GM12878 (cell line): Measurements from ENCODE around the gene KRT72. TPM values are rescaled to one million over a fixed set of nuclear protein-coding genes. Genes with fewer than 3 reads are reported as not detected.

Experiments
- ATAC-seq: fragments of 200-7000 bp; cut with Tn5 transposase; 3 replicates; pipeline ENCODE4 v1.9.1; 2020; ENCODE audit warnings: mild to moderate bottlenecking, moderate library complexity
- BruUV-seq: library from RNA; stranded (reverse); fragments of 400-500 nt; replicated peaks from 2 replicates; lab custom pipeline; 2021; lab: Mats Ljungman, UMichigan
- CTCF ChIA-PET: fragments of 300-600 bp; sonication (Branson Sonifier 250); formaldehyde crosslinking; extraction: SDS; loops from one replicate; lab custom pipeline; 2021; ENCODE audit warnings: inconsistent platforms; lab: Yijun Ruan, JAX
- POLR2A ChIA-PET: fragments of 350-600 bp; formaldehyde crosslinking; extraction: SDS; loops from one replicate; lab custom pipeline; 2021; ENCODE audit warnings: inconsistent platforms; lab: Charles Lee
- RAD21 ChIA-PET: fragments of 300-600 bp; sonication (Branson Sonifier 250); formaldehyde crosslinking; loops from one replicate; lab custom pipeline; 2023; ENCODE audit warnings: antibody characterized with exemption; ENCODE audit not compliant: unreplicated experiment; lab: Charles Lee
- SMC1A ChIA-PET: fragments of 300-600 bp; sonication (Branson Sonifier 250); formaldehyde crosslinking; loops from one replicate; lab custom pipeline; 2023; ENCODE audit not compliant: unreplicated experiment, uncharacterized antibody; lab: Charles Lee
- DNase-seq: peaks from one replicate; pipeline ENCODE4 v3.0.0-alpha.2; 2011; ENCODE audit warnings: low read depth, low spot score
- FAIRE-seq: peaks from 3 replicates; lab custom pipeline; 2011; peaks lifted over from hg19 to GRCh38; lab: Jason Lieb, UNC
- H2AFZ ChIP-seq: 2 replicates; pipeline ENCODE4 v1.6.0; 2011; ENCODE audit warnings: low read depth, low read length, control low read depth; ENCODE audit not compliant: control insufficient read depth
- H3K27ac ChIP-seq: 2 replicates; pipeline ENCODE4 v1.5.1; 2011; ENCODE audit warnings: control low read depth; ENCODE audit not compliant: control insufficient read depth, insufficient read depth
- H3K27me3 ChIP-seq, 2 experiments: replicated peaks in 1 of 2; 2 replicates each; pipeline versions ENCODE4 v1.6.0 to v1.6.1; 2011; ENCODE audit warnings: low read length in 1 of 2; ENCODE audit not compliant: control insufficient read depth in 2 of 2, insufficient read depth in 2 of 2
- H3K36me3 ChIP-seq, 2 experiments: 2 replicates each; pipeline ENCODE4 v1.5.1; 2011; ENCODE audit warnings: low read length in 1 of 2; ENCODE audit not compliant: control insufficient read depth in 2 of 2, insufficient read depth in 2 of 2
- H3K4me1 ChIP-seq: 2 replicates; pipeline ENCODE4 v1.6.1; 2011; ENCODE audit warnings: mild to moderate bottlenecking, low read length, moderate library complexity, mixed read lengths; ENCODE audit not compliant: control insufficient read depth, insufficient read depth
- H3K4me2 ChIP-seq: 2 replicates; pipeline ENCODE4 v1.6.0; 2011; ENCODE audit warnings: control low read depth; ENCODE audit not compliant: control insufficient read depth, insufficient read depth
- H3K4me3 ChIP-seq: fragments of 200-600 bp; sonication (generic); 2 replicates; pipeline ENCODE4 v1.5.1; 2016
- H3K79me2 ChIP-seq: 2 replicates; pipeline ENCODE4 v1.6.0; 2011; ENCODE audit warnings: low read length; ENCODE audit not compliant: control insufficient read depth, insufficient read depth
- H3K9ac ChIP-seq: 2 replicates; pipeline ENCODE4 v1.8.0; 2011; ENCODE audit warnings: low read length, control low read depth, mixed read lengths; ENCODE audit not compliant: control insufficient read depth, insufficient read depth
- H3K9me3 ChIP-seq: replicated peaks from 3 replicates; pipeline ENCODE4 v1.5.1; 2011; ENCODE audit warnings: mild to moderate bottlenecking, low read length; ENCODE audit not compliant: control insufficient read depth, insufficient read depth
- H4K20me1 ChIP-seq: 2 replicates; pipeline ENCODE4 v1.6.0; 2011; ENCODE audit not compliant: control insufficient read depth, insufficient read depth
- BCL11A ChIP-seq: IDR thresholded peaks from 2 replicates; pipeline ENCODE4 v1.6.1; 2011; ENCODE audit warnings: low read depth, low read length
- BCL3 ChIP-seq: IDR thresholded peaks from 2 replicates; pipeline ENCODE4 v1.6.1; 2011; ENCODE audit warnings: borderline replicate concordance, low read depth, mild to moderate bottlenecking, moderate library complexity, low read length; ENCODE audit not compliant: insufficient read depth, poor library complexity, severe bottlenecking
- CBX5 ChIP-seq: sonication (generic); IDR thresholded peaks from 2 replicates; pipeline ENCODE4 v1.6.1; 2016; ENCODE audit warnings: low read depth, moderate library complexity, mild to moderate bottlenecking, inconsistent platforms
- CTCF ChIP-seq, 3 experiments: IDR thresholded peaks in 2 of 3; conservative IDR thresholded peaks in 1 of 3; 2 replicates each; pipeline ENCODE4 v1.5.1; 2011; ENCODE audit warnings: low read depth in 3 of 3, low read length in 3 of 3, mild to moderate bottlenecking in 3 of 3, control low read depth in 2 of 3, moderate library complexity in 2 of 3, inconsistent platforms in 1 of 3, mixed read lengths in 1 of 3; ENCODE audit not compliant: control insufficient read depth in 2 of 3, insufficient read depth in 1 of 3; ENCODE audit errors: extremely low read depth in 1 of 3
- EP300 ChIP-seq, 2 experiments: fragments of 150-350 bp in 1 of 2; IDR thresholded peaks; 2 replicates each; pipeline ENCODE4 v1.6.1; 2011 to 2012; ENCODE audit warnings: low read depth in 2 of 2, low read length in 2 of 2, borderline replicate concordance in 1 of 2, improper control_type of control experiment in 1 of 2, inconsistent platforms in 1 of 2; ENCODE audit not compliant: control insufficient read depth in 1 of 2
- MXI1 ChIP-seq: fragments of 150-350 bp; IDR thresholded peaks from 2 replicates; pipeline ENCODE4 v1.6.1; 2011; ENCODE audit warnings: low read depth, mild to moderate bottlenecking, inconsistent platforms, low read length, improper control_type of control experiment
- RB1 ChIP-seq: fragments of 450-650 bp; formaldehyde crosslinking; IDR thresholded peaks from 2 replicates; pipeline ENCODE4 v1.6.1; 2017; ENCODE audit warnings: mild to moderate bottlenecking, borderline replicate concordance
- SMAD5 ChIP-seq: IDR thresholded peaks from 2 replicates; pipeline ENCODE4 v1.6.1; 2016; ENCODE audit warnings: antibody characterized with exemption, low read depth
- SMC3 ChIP-seq: IDR thresholded peaks from 2 replicates; pipeline ENCODE4 v1.6.1; 2011; ENCODE audit warnings: low read length, improper control_type of control experiment, borderline replicate concordance
- TARDBP ChIP-seq: IDR thresholded peaks from 2 replicates; pipeline ENCODE4 v1.6.1; 2016; ENCODE audit warnings: borderline replicate concordance
- ZNF207 ChIP-seq: fragments of 450-650 bp; IDR thresholded peaks from 2 replicates; pipeline ENCODE4 v1.6.1; 2014; ENCODE audit warnings: antibody characterized with exemption, mild to moderate bottlenecking, borderline replicate concordance
- ZNF217 ChIP-seq: fragments of 450-650 bp; IDR thresholded peaks from 2 replicates; pipeline ENCODE4 v1.6.1; 2017; ENCODE audit warnings: antibody characterized with exemption, mild to moderate bottlenecking
- WGBS: methylation state at CpG from one replicate; pipeline ENCODE4 v1.1.6; 2016; ENCODE audit warnings: low lambda C conversion rate; ENCODE audit not compliant: insufficient replicate concordance, insufficient coverage; ENCODE audit errors: missing lambda C conversion rate; 5-methylcytosine and 5-hydroxymethylcytosine counted together
- in situ Hi-C: fragments of 300-500 bp; cut with MboI; formaldehyde crosslinking; loops from 9 replicates; pipeline ENCODE4 v1.14.3; 2018; ENCODE audit warnings: mixed read lengths
- intact Hi-C: fragments of 100-400 bp; cut with micrococcal nuclease; formaldehyde crosslinking; loops from one replicate; pipeline ENCODE4 v1.14.2; 2022; ENCODE audit not compliant: unreplicated experiment
- polyA plus RNA-seq, 11 experiments: library from polyadenylated mRNA; depleted of rRNA in 4 of 11; unstranded in 6 of 11; stranded (reverse) in 5 of 11; fragments of >200 nt; fragmentation: Nextera tagmentation in 4 of 11; fragmentation: Illumina TruSeq in 1 of 11; extraction: Ambion mirVana in 4 of 11; extraction: Trizol in 1 of 11; gene quantifications; 1 replicate in 1 of 11; 2 replicates in 10 of 11; pipeline versions ENCODE4 v1.2.1 to v1.2.3, GENCODE V29; 2011 to 2016; ENCODE audit warnings: inconsistent platforms in 2 of 11, missing spikeins in 2 of 11, low read depth in 1 of 11
- total RNA-seq, 4 experiments: library from RNA; depleted of rRNA in 3 of 4; stranded (reverse); fragments of >200 nt in 3 of 4; fragmentation: Illumina TruSeq in 1 of 4; extraction: Trizol in 1 of 4; gene quantifications; 2 replicates each; pipeline versions ENCODE4 v1.2.1 to v1.2.3, GENCODE V29; 2013 to 2021

The KRT72 gene
- total and polyA plus RNA-seq, 10 of the 15 experiments (the other 5 are each of a cell fraction or from before 2014, with no cell fraction given) = not detected

- no peak for TF ChIP-seq TARDBP
- Histone ChIP-seq H2AFZ (no peak overlapping the region), H3K9ac (no peak overlapping the region), H3K9me3 (no peaks in the 10 kb centered on the region), H3K4me1 (no peaks in the 10 kb centered on the region), H3K4me2 (no peak overlapping the region), H4K20me1 (no peaks in the 10 kb centered on the region), H3K36me3 (no peaks in the 10 kb centered on the region), H3K27ac (no peak overlapping the region), H3K27me3 (peaks cover 0 to 5% of the 10 kb centered on the region in 2 experiments; a peak in 3 of 4 replicates), H3K4me3 (no peak overlapping the region), H3K79me2 (no peaks in the 10 kb centered on the region)
- intact Hi-C loops = no loop called here
- no peak for ATAC-seq
- ChIA-PET CTCF (interaction anchor here (0.5 to 5.3 kb wide), 6 partner anchors 285 to 396 kb away, joined by 3 to 36 read pairs (median 4); no protein-coding TSS in a partner anchor), POLR2A (no interaction called here), RAD21 (interaction anchor here (0.9 to 1.0 kb wide), 2 partner anchors 281 to 286 kb away, joined by 3 to 4 read pairs; no protein-coding TSS in a partner anchor), SMC1A (interaction anchor here (1.0 to 1.2 kb wide), 2 partner anchors 294 to 296 kb away, joined by 3 read pairs; no protein-coding TSS in a partner anchor)
- 26% methylated on average over 9 of the region's 9 CpGs for WGBS
- BruUV-seq = no TSS peak
- no peak for FAIRE-seq
- DNase-seq = no peak
- in situ Hi-C loops = loop anchor here (10.0 kb wide), 1 partner anchor 281 kb away; no protein-coding TSS in a partner anchor
These were observed 17.0 kb downstream of the KRT72 start for GRCh38 chr12:52584156-52584682.

- H3K4me1 ChIP-seq = no peaks in the 10 kb centered on the region
- SMC1A ChIA-PET = interaction anchor here (1.0 to 1.2 kb wide), 2 partner anchors 290 to 297 kb away, joined by 3 to 4 read pairs; no protein-coding TSS in a partner anchor
- FAIRE-seq = no peak
- BruUV-seq = no TSS peak
- CTCF ChIA-PET = interaction anchor here (0.9 to 5.3 kb wide), 6 partner anchors 14 to 301 kb away, joined by 3 to 36 read pairs (median 4); no protein-coding TSS in a partner anchor
- no peak overlapping the region for H3K4me3 ChIP-seq
- in situ Hi-C loops = loop anchor here (10.0 kb wide), 1 partner anchor 282 kb away; no protein-coding TSS in a partner anchor
- H3K27me3 ChIP-seq = peaks cover 0 to 5% of the 10 kb centered on the region in 2 experiments; a peak in 3 of 4 replicates
- 2% methylated on average over 7 of the region's 7 CpGs for WGBS
- no peak overlapping the region for H3K27ac ChIP-seq
- no peak overlapping the region for H2AFZ ChIP-seq
- peak; percentile 90 for ATAC-seq
- intact Hi-C loops = loop anchor here (1.0 to 2.0 kb wide), 3 partner anchors 288 to 398 kb away; no protein-coding TSS in a partner anchor
- POLR2A ChIA-PET = no interaction called here
- no peaks in the 10 kb centered on the region for H4K20me1 ChIP-seq
- H3K9ac ChIP-seq = no peak overlapping the region
- no peaks in the 10 kb centered on the region for H3K79me2 ChIP-seq
- no peaks in the 10 kb centered on the region for H3K36me3 ChIP-seq
- no peak for DNase-seq
- RAD21 ChIA-PET = interaction anchor here (0.9 to 1.0 kb wide), 2 partner anchors 282 to 287 kb away, joined by 3 to 4 read pairs; no protein-coding TSS in a partner anchor
- H3K9me3 ChIP-seq = no peaks in the 10 kb centered on the region
- H3K4me2 ChIP-seq = no peak overlapping the region
- no peak for TF ChIP-seq BCL3
- TF ChIP-seq SMC3 = peak; percentile 89
- TF ChIP-seq CTCF (IDR thresholded peaks at IDR 0.05 in 2 of 3, conservative IDR thresholded peaks at IDR 0.05 in 1 of 3; ENCODE audit: control insufficient read depth in 2 of 3, extremely low read depth in 1 of 3, insufficient read depth in 1 of 3, low read depth in 3 of 3, low read length in 3 of 3) = peak; percentile 59 to 82 (median 66); a peak in 5 of 6 replicates
- TF ChIP-seq CBX5 = no peak
- TF ChIP-seq EP300 (IDR thresholded peaks at IDR 0.05; ENCODE audit: borderline replicate concordance in 1 of 2, control insufficient read depth in 1 of 2, low read depth in 2 of 2, low read length in 2 of 2) = no peak
- TF ChIP-seq SMAD5 = no peak
- no peak for TF ChIP-seq RB1
- TF ChIP-seq MXI1 = no peak
- TF ChIP-seq ZNF207 = no peak
- TF ChIP-seq ZNF217 = no peak
- TF ChIP-seq BCL11A = no peak
These were observed 18.2 kb downstream of the KRT72 start for GRCh38 chr12:52582971-52583456.
